ENCODE measurements around the gene KCNJ12. TPM values are rescaled to one million over a fixed set of nuclear protein-coding genes. Genes with fewer than 3 reads are reported as not detected.
"Not testable (repeated sequence)": the region's sequence is repeated elsewhere in the genome, so short reads cannot be mapped to it uniquely, and the experiment has no call there.

KCNJ12 gene
- total RNA-seq, 4 donors from 2014 or later, result 0.56 to 10.5 (median 5.6) TPM

GRCh38 chr17:21422311-21423189 lies 46.4 kb downstream of the KCNJ12 start:
- DNase-seq (ENCODE audit: low spot score in 2 of 2), result peak in 1 of 2 donors; percentile 69
- H3K27ac ChIP-seq, H3K36me3 ChIP-seq, H3K9me3 ChIP-seq, H3K27me3 ChIP-seq, H3K4me1 ChIP-seq, H3K4me3 ChIP-seq: not testable (repeated sequence)
- WGBS, result 79% methylated on average over 6 of the region's 14 CpGs

DNA sequence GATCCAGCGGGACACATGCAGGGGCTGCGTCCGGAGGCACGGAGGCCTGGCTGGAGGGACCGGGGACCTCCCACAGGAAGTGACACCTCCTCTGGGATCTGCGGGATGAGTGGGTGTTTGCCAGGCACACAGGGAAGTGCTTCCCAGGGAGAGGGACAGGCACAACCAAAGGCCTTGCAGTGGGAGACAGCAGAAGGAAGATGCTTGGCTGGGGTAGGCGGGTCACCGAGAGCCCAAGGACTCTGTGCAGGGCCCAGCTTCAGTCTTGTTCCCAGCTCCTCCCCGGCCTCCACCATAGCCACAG lies 47.0 kb downstream of the KCNJ12 start:
- not testable (repeated sequence) for H3K27me3 ChIP-seq, H3K27ac ChIP-seq, H3K4me3 ChIP-seq, H3K4me1 ChIP-seq, H3K36me3 ChIP-seq, H3K9me3 ChIP-seq
- 83% methylated on average over 3 of the region's 9 CpGs for WGBS
- DNase-seq (ENCODE audit: low spot score in 2 of 2), result peak in 1 of 2 donors; percentile 71

DNA sequence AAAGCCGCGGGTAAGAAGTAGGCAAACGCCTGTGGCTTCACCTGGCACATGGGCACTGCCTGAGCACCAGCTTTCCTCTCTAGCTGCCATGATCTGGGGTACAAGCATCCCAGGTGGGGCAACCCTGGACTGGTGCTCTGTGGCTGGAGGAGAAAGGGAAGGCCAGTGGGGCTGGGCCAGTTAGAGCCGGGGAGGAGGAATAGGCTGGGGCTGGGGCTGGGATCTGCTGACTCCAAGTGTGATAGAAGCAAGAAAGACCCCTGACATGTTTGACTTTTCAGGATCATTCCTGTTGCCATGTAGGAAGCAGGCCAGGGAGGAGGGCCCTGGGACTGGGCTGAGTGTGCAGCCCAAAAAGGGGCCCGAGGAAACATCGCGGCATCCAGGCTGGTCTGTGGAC lies 48.5 kb downstream of the KCNJ12 start:
- H3K36me3 ChIP-seq, H3K27me3 ChIP-seq, H3K27ac ChIP-seq, H3K9me3 ChIP-seq, H3K4me1 ChIP-seq, H3K4me3 ChIP-seq: not testable (repeated sequence)
- 87% methylated on average over 4 of the region's 7 CpGs for WGBS
- DNase-seq (ENCODE audit: low spot score in 2 of 2), result peak in 1 of 2 donors; percentile 73

- DNase-seq (ENCODE audit: low spot score in 2 of 2), result peak in 1 of 2 donors; percentile 70
These were observed 49.2 kb downstream of the KCNJ12 start for GRCh38 chr17:21425321-21425720.

DNA sequence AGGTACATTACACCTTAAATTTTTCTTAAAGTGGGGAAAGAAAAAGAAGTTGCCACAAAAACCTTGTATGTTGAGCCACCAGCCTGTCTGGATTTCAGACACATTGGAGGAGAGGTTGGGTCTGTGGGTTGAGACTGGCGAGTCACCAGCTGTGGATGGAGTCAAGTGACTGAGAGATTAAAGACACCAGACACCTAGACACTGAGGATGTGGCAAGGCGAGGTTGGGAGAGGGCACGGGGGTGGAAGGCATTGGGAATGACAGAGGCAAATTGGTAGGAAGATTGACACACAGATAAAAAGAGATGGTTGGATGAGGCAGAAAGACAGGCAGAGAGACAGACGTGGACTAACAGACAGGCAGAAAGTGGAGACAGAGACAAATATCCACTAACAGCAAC lies 49.6 kb downstream of the KCNJ12 start:
- peak in 1 of 2 donors; percentile 55 for DNase-seq (ENCODE audit: low spot score in 2 of 2)
- Histone ChIP-seq H3K4me1 (peaks cover 7% of the 10 kb centered on the region), H3K27me3 (no peaks in the 10 kb centered on the region), H3K9me3 (no peaks in the 10 kb centered on the region), H3K27ac (no peak overlapping the region), H3K4me3 (no peak overlapping the region), H3K36me3 (no peaks in the 10 kb centered on the region)
- WGBS, result 61% methylated on average over 4 of the region's 4 CpGs
- TF ChIP-seq EP300 (IDR thresholded peaks at IDR 0.05) (no peak), POLR2AphosphoS5 (IDR thresholded peaks at IDR 0.05) (no peak), POLR2A (IDR thresholded peaks at IDR 0.05) (no peak)
- TF ChIP-seq, protein P1, sequence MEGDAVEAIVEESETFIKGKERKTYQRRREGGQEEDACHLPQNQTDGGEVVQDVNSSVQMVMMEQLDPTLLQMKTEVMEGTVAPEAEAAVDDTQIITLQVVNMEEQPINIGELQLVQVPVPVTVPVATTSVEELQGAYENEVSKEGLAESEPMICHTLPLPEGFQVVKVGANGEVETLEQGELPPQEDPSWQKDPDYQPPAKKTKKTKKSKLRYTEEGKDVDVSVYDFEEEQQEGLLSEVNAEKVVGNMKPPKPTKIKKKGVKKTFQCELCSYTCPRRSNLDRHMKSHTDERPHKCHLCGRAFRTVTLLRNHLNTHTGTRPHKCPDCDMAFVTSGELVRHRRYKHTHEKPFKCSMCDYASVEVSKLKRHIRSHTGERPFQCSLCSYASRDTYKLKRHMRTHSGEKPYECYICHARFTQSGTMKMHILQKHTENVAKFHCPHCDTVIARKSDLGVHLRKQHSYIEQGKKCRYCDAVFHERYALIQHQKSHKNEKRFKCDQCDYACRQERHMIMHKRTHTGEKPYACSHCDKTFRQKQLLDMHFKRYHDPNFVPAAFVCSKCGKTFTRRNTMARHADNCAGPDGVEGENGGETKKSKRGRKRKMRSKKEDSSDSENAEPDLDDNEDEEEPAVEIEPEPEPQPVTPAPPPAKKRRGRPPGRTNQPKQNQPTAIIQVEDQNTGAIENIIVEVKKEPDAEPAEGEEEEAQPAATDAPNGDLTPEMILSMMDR (IDR thresholded peaks at IDR 0.05), result no peak

More at GRCh38 chr17:21425321-21425720, 49.2 kb downstream of the KCNJ12 start:
- 85% methylated on average over 10 of the region's 10 CpGs for WGBS
- Histone ChIP-seq H3K9me3 (no peaks in the 10 kb centered on the region), H3K27me3 (no peaks in the 10 kb centered on the region), H3K4me3 (no peak overlapping the region), H3K4me1 (peaks cover 7% of the 10 kb centered on the region), H3K27ac (no peak overlapping the region), H3K36me3 (no peaks in the 10 kb centered on the region)
- TF ChIP-seq POLR2AphosphoS5 (IDR thresholded peaks at IDR 0.05) (no peak), POLR2A (IDR thresholded peaks at IDR 0.05) (no peak), EP300 (IDR thresholded peaks at IDR 0.05) (no peak)
- TF ChIP-seq, protein P1 (IDR thresholded peaks at IDR 0.05), result no peak

DNA sequence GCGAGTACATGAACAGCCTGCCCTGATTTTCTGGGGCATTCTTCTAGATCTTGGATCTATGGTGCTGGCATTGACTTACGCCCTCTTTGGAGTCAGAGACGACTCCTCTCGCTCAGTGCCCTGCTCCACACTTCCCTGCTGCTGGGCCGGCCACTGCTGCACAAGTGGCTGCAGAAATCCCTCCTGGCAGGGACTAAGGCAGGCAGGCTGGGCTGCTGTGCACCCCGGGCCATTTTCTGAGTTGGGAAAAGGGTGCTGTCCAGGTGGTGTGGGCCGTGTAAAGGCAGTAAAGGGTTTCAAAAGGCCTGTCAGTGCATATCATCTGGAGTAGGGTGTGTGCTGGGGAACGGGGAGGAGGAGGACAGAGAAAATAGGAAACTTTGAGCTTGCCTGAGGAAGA lies 50.1 kb downstream of the KCNJ12 start:
- H3K27me3 ChIP-seq, H3K36me3 ChIP-seq, H3K27ac ChIP-seq, H3K4me3 ChIP-seq, H3K9me3 ChIP-seq, H3K4me1 ChIP-seq: not testable (repeated sequence)
- DNase-seq (ENCODE audit: low spot score in 2 of 2), result peak in 1 of 2 donors; percentile 34
- 73% methylated on average over 8 of the region's 8 CpGs for WGBS

DNA sequence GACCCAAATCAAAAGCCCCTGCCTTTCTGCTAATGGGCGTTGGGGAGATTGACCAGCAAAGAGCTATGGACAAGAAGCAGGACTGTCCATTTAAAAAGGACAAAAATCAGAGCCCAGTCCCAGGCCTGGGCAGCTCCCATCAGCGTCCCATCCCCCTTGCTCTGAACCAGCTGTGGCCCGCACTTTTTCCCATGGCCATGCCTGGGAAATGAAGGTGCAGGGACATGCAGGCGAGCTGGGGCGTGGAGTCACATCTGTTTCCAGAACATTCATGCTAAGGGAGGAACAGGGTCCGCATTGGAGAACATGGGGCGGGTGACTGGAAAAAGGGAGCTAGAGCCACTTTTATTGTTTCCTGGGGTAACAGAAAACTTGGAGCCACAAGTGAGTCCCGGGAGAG lies 50.7 kb downstream of the KCNJ12 start:
- H3K36me3 ChIP-seq, H3K4me3 ChIP-seq, H3K27me3 ChIP-seq, H3K9me3 ChIP-seq, H3K4me1 ChIP-seq, H3K27ac ChIP-seq: not testable (repeated sequence)
- DNase-seq (ENCODE audit: low spot score in 2 of 2), result peak in 1 of 2 donors; percentile 60
- WGBS, result 87% methylated on average over 7 of the region's 8 CpGs

GRCh38 chr17:21427727-21428126 lies 51.6 kb downstream of the KCNJ12 start:
- not testable (repeated sequence) for H3K4me1 ChIP-seq; H3K4me3 ChIP-seq; H3K9me3 ChIP-seq; H3K27me3 ChIP-seq; H3K36me3 ChIP-seq; H3K27ac ChIP-seq; DNase-seq (ENCODE audit: low spot score in 2 of 2)
- 50% methylated on average over 1 of the region's 3 CpGs for WGBS

- H3K4me1 ChIP-seq; H3K27me3 ChIP-seq; H3K27ac ChIP-seq; DNase-seq (ENCODE audit: low spot score in 2 of 2); H3K4me3 ChIP-seq; H3K9me3 ChIP-seq; H3K36me3 ChIP-seq: not testable (repeated sequence)
- WGBS, result 73% methylated on average over 5 of the region's 5 CpGs
These were observed 52.7 kb downstream of the KCNJ12 start for GRCh38 chr17:21428752-21429424.

DNA sequence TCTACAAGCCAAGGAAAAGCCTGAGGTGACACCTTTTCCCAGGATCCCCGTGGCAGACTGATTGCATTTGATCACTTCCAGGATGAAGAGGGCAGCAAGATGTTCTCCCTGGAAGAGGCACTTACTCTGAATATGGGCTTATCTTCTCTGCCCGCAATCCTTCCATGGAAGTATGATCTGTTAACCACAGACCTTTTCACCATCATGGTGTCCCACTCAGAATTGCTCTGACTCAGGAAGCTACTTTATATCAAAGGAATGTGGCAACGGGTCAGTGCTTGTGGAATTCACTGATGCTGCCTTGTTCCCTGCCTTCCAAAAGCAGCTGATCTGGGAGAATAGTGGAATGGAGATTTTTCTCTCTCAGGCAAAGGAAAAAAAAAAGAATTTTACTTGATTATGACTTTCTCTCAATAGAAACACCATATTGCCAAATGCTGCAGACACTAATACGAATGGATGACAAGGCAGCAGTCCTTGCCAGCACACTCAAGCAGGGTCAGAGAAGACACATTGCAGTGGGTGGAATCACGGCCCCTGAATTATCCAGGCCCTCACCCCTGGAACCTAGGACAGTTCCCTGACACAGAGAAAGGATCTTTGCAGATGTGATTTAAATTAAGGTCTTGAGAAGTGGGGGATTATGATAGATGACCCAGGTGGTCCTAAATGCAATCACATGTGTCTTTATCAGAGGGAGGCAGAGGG lies 53.9 kb downstream of the KCNJ12 start:
- DNase-seq (ENCODE audit: low spot score in 2 of 2), result peak in 1 of 2 donors; percentile 6
- not testable (repeated sequence) for H3K27ac ChIP-seq, H3K4me1 ChIP-seq, H3K9me3 ChIP-seq, H3K27me3 ChIP-seq, H3K4me3 ChIP-seq, H3K36me3 ChIP-seq
- WGBS, result 33% methylated on average over 4 of the region's 5 CpGs

DNA sequence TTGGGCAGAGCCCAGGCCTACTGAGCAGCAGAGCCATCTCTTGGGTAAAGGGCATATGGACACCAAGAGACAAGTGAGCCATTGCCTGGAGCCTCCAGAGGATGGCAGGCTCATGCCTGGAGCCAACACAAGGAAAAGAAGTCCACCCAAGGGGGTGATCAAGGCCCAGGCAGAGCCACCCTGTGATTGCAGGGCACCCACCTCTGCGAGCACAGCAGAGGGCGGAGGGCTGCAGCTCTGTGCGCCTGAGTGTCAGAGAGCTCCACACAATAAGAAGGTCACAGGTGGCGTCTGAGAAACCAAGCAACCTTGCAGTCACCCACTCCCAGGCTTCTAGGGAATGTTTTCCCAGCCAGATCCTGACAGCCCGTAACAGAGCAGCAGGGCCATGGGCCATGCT lies 57.8 kb downstream of the KCNJ12 start:
- H3K27ac ChIP-seq; H3K4me3 ChIP-seq; H3K36me3 ChIP-seq; H3K4me1 ChIP-seq; DNase-seq (ENCODE audit: low spot score in 2 of 2); H3K9me3 ChIP-seq; H3K27me3 ChIP-seq: not testable (repeated sequence)
- 98% methylated on average over 5 of the region's 5 CpGs for WGBS

Data from suprapubic skin (tissue), 4 donors.